ENCODE data around the gene HIPK4. TPM values are rescaled to one million over a fixed set of nuclear protein-coding genes. Genes with fewer than 3 reads are reported as not detected.
"Not testable (repeated sequence)": the region's sequence is repeated elsewhere in the genome, so short reads cannot be mapped to it uniquely, and the experiment has no call there.

The HIPK4 gene
- polyA plus RNA-seq, 4 donors = 0.06 to 0.18 (median 0.14) TPM

DNA sequence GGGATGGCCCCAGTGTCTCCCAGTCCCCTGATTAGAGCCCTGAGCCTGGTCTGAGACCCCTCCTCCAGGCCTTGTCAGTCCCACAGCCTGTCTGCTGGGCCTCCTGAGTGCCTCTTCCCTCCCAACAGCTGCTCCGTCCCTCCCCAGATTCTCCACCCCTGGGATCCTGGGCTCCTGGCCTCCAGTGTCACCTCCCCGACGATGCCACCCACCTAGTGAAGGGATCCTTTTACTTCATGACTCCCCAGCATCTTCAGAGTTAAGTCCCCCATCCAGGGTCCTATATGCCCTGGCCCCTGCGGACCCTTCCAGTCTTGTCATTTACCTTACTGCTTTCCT is 27.6 kb upstream of the HIPK4 start:
- DNase-seq (ENCODE audit: low read depth in 4 of 4, low spot score in 2 of 4) = no peak

GRCh38 chr19:40416918-40417642 is 27.1 kb upstream of the HIPK4 start:
- no peak for DNase-seq (ENCODE audit: low read depth in 4 of 4, low spot score in 2 of 4)

DNA sequence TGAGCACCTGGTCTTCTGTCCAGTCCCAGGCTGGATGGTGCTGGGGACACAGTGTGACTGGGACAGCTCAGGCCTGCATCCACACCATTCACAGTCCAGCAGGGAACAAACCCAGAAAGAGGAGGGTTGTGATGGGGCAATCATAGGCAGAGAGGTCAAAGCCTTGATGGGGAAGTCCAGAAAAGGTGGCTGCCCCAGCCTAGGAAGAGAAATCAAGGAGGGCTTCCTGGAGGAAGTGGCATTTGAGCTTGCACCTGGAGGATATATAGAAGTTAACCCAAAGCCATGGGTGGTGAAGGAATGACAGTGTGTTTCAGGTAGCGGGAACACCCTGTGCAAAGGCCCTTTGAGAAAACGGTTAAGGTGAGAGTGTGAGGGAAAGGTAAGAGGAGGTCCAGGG is 25.8 kb upstream of the HIPK4 start:
- no peak for DNase-seq (ENCODE audit: low read depth in 4 of 4, low spot score in 2 of 4)

DNA sequence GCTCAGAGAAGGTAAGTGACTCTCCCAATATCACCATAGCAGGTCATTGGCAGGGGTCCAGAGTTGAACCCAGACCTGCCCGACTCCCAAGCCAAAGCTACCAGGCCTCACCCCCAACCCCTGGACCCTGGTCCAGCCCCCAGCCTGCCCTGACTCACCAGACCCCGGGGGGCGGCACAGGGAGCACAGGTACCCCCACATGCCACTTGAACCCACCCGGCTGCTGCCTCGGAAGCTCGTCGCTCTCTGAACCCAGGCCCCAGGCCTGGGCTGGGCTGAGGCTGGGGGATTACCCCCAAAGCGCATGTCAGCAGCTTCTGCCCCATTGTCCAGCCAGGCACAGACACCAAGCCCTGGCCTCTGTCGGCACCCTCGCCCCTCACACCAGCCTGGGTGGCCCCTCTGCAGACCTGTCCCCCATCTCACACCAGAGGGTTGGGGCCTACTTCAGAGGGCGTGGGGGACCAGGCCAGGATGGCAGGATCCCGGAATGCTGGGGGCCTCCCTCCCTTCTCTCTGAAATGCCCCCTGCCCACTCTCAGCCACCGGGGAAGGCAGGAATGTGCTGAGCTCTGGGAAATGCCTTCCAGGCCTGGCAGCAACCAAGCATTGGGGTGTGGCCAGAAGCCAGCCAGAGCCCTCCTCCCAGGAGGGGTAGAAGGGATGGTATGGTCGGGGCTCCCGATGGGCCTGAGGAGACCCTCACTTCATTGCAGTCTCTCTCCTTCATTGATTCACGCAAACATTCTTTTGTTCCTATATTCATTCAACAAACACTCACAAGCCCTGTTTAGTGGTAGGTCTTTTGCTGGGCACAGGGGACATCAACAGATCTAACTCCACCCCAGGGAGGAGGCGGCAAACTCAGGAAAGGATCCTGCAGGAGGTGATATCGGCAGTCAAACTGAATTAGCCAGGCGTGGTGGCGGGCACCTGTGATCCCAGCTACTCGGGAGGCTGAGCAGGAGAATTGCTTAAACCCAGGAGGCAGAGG is 24.9 kb upstream of the HIPK4 start:
- no peak for DNase-seq (ENCODE audit: low read depth in 4 of 4, low spot score in 2 of 4)

DNA sequence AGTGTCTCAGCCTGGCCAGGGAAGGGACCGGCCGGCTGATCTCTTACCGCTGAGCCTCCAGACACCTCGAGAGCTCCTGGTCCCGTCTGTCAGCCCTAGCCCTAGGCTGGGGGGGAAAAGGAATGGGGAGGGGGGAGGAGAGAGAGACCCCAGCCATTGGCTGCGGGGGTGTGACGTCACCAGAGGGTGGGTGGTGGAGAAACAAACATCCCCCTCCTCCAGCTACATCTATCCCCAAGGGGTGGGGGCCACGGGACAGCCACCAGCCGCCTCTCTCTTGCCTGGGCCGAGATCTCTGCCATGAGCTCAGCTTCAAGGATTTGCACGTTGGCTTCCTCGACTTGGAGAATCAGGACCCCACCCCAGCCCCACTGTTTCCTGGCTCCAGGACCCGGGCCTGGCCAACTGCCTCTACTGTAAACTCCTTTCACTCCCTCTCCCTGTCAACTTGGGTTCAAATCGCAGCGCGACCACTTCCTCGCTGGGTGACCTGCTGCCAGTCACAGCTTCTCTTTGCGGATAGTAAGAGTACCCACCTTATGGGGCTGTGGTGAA is 23.4 kb upstream of the HIPK4 start, which contains the start of gene PRX:
PRX (minus strand) TSS at position 88 of the 555 bp plus-strand sequence. CDS start 5,446 bp downstream, outside the sequence.
- DNase-seq (ENCODE audit: low read depth in 4 of 4, low spot score in 2 of 4) = no peak

DNA sequence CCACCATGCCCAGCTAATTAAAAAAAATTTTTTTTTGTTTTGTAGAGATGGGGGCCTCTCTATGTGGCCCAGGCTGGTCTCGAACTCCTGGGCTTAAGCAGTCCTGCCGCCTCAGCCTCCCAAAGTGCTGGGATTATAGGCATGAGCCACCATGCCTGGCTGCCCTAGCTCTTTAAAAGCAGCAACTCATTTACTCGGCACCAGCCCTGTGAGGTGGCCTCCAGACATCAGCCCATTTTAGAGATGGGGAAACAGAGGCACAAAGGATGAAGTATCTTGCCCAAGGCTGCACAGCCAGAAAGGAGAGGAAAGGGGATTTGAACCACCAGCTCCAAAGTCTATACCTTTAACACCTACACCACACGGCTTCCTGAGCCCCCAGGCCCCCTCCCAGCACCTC is 22.9 kb upstream of the HIPK4 start:
- DNase-seq (ENCODE audit: low read depth in 4 of 4, low spot score in 2 of 4) = no peak

GRCh38 chr19:40411958-40412499 is 22.0 kb upstream of the HIPK4 start:
- no peak for DNase-seq (ENCODE audit: low read depth in 4 of 4, low spot score in 2 of 4)

DNA sequence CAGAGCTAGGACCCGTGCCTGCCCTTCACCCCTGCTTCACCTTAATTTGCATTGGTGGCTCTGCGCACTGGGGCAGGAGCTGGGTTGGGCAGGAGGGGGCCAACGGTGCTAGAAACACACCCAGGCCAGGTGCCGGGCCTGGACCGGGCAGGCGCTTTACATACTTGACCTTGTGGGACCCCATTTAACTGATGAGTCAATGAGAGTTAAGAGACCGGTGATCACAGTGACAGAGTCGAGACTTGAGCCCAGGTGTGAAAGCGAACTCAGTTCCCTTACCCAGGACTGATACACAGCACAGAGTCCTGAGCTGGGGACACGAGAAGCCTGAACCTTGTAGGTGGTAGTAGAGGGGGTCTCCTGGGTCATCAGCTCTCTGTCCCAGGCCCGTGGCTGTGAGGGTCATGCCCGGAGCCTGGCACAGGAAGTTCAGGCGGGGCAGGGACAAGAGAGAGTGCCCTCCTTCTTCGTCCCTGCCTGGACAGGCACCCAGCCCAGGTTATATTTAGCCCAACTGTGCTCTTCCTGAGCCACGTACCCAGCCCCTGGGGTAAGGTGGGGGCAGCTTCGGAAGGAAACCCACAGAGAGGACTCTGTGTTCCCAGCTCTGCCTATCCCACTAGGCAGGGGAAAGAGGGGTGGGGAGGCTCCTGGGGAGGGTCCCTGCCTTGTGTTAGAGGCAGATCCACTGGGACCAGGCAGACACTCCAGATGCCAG is 21.3 kb upstream of the HIPK4 start:
- DNase-seq (ENCODE audit: low read depth in 4 of 4, low spot score in 2 of 4) = no peak

- DNase-seq (ENCODE audit: low read depth in 4 of 4, low spot score in 2 of 4) = no peak
Measured at GRCh38 chr19:40410030-40410389, 20.0 kb upstream of the HIPK4 start.

DNA sequence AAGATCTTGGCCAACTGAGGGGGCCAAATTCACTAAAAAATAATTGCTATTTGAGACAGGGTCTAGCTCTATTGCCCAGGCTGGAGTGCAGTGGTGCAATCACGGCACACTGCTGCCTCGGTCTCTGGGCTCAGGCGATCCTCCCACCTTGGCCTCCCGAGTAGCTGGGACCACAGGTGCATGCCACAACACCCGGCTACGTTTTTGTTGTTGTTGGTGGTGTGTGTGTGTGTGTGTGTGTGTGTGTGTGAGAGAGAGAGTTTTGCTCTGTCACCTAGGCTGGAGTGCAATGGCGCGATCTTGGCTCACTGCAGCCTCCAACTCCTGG is 18.6 kb upstream of the HIPK4 start:
- DNase-seq (ENCODE audit: low read depth in 4 of 4, low spot score in 2 of 4) = not testable (repeated sequence)

GRCh38 chr19:40407714-40408597 is 18.0 kb upstream of the HIPK4 start:
- no peak for DNase-seq (ENCODE audit: low read depth in 4 of 4, low spot score in 2 of 4)

GRCh38 chr19:40403262-40403984 is 13.4 kb upstream of the HIPK4 start:
- DNase-seq (ENCODE audit: low read depth in 4 of 4, low spot score in 2 of 4) = peak in 2 of 4 donors; percentile 65 to 71

DNA sequence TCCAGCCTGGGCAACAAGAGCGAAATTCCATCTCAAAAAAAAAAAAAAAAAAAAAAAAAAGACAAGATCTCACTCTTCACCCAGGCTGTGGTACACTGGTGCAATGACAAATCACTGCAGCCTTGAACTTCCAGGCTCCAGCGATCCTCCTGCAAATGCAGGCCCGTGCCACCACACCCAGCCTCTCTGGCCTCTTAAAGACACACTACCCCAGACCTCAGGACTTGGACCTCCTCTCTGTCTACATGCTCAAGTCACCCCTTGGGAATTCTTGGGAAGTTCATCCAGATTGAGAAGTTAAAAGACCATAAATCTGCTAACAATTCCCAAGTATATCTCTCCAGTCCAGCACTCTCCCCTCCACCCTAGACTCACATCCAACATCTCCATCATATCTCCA is 10.6 kb upstream of the HIPK4 start:
- no peak for DNase-seq (ENCODE audit: low read depth in 4 of 4, low spot score in 2 of 4)

DNA sequence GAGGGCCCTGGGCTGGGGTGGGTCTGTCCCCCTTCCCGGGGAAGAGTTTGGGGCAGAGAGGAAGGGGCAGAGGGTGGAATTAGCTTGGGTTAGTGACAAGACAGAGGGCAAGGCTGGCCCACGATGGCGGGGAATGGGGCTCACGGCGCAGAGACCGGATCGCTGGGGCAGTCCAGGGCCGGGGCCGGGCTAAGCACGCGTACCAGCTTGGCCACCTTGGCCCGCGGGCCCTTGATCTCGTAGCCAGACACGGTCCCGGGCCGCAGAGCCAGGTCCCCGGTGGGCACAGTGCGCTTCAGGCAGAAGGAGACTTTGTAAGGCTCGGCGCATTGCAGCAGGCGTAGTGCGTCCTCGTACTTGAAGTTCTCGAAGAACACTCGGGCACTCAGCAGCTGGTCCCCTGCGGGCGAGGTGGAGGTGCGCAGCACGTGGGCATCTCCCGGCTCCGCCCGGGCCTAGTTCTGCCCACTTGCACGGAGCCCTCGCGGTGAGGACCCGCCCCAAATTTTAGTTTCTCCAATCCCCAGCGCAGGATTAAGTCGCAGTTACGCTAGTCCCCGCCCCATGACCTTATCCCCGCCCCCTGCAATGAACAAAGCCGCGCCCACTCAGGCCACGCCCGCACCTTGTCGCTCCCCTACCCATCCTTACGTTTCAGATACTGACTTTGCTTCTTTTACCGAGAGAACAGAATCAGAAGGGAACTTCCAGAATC is 8.6 kb upstream of the HIPK4 start:
- DNase-seq (ENCODE audit: low read depth in 4 of 4, low spot score in 2 of 4) = no peak

- DNase-seq (ENCODE audit: low read depth in 4 of 4, low spot score in 2 of 4) = no peak
Measured at GRCh38 chr19:40397568-40397906, 7.6 kb upstream of the HIPK4 start.

- DNase-seq (ENCODE audit: low read depth in 4 of 4, low spot score in 2 of 4) = no peak
Measured at GRCh38 chr19:40396886-40397567, 7.0 kb upstream of the HIPK4 start.

DNA sequence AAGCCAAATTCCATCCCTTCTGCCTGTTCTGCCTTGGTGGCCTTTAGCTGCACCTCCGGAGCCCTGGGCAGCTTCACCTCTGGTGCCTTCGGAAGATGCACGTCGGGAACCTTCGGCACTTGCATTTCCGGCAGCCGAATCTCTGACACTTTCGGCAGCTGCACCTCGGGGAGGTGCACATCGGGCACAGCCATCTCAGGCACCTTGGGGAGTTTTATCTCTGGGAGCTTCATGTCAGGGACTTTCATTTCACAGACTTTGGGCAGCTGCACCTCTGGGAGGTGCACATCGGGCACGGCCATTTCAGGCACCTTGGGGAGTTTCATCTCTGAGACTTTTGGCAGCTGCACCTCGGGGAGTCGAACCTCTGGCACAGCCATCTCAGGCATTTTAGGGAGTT is 6.0 kb upstream of the HIPK4 start:
- no peak for DNase-seq (ENCODE audit: low read depth in 4 of 4, low spot score in 2 of 4)

DNA sequence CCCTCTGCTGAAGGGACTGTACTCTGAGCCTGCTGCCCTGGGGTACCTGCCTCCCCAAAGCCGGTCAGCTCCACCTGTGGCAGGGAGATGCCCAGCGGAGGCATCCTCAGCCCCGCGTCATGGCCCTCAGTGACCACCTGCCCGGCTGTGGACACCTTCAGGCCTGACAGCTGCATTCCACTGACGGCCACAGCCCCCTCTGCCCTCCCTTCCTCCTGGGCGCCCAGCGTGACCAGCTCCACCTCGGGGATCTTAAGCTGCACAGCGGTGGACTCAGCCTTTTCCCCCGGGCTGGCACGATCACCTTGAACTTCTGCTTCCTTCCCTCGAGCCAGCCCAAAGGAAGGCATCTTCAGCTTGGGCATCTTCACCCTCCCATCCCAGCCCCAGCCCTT is 4.8 kb upstream of the HIPK4 start:
- DNase-seq (ENCODE audit: low read depth in 4 of 4, low spot score in 2 of 4) = no peak
